Measurements from ENCODE around the gene PIGA.
"Not testable (repeated sequence)": the region's sequence is repeated elsewhere in the genome, so short reads cannot be mapped to it uniquely, and the experiment has no call there.

The PIGA gene

GRCh38 chrX:15319075-15319474 is 16.2 kb downstream of the PIGA start:
- DNase-seq: no peak

DNA sequence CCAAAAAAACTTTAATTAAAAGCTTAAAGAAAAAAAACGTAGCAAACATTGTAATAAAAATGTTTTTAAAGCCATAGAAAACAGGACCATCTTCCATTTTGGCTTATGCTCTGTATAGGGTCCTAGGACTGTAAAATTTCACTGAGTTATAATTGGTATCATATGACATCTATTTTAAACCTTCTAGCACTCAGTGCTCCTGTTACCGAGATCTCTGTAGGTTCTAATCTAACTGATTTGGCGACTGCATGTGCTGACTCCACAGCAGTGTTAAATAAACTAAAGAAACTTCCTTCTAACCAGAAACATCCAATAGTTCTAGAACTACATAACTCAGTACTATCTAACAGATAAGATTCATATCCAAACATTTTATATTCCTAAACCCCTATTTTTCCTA is 19.8 kb downstream of the PIGA start, which contains the start of gene ASB11:
TSS of gene ASB11 (minus strand) at position 132 of the 400 bp plus-strand sequence. CDS start at position 97, 35 bp downstream.
- no peak for DNase-seq

DNA sequence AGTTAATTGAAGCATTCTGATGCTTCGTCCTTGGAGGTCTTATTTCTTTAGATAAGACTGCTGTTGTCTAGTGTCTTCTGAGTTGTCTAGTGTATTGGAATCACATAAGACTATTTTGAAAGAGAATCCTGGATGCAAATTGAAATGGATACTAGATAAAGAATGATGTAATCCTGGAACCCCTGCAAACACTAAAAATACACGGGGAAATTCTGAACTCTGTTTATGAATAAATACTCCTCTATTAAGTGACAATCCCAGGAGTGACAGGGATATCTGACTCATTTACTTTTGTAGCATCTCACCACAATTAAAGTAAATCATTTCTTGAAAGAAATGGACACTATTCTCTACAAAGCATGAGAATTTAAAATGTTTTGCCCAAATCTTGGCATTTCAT is 20.9 kb downstream of the PIGA start:
- DNase-seq: no peak

- DNase-seq: no peak
These were observed 24.2 kb downstream of the PIGA start for GRCh38 chrX:15311119-15311518.

GRCh38 chrX:15310117-15310516 is 25.2 kb downstream of the PIGA start:
- peak; percentile 1 for DNase-seq

DNA sequence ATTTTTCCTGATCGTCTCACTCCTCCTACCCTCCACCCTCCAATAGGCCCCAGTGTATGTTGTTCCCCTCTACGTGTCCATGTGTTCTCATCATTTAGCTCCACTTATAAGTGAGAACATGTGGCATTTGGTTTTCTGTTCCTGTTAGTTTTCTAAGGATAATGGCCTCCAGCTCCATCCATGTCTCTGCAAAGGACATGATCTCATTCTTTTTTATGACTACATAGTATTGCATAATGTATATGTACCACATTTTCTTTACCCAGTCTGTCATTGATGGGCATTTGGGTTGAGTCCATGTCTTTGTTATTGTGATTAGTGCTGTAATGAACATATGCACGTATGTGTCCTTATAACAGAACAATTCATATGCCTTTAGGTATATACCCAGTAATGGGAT is 29.4 kb downstream of the PIGA start:
- not testable (repeated sequence) for DNase-seq

GRCh38 chrX:15301924-15302323 is 33.4 kb downstream of the PIGA start:
- DNase-seq: no peak

DNA sequence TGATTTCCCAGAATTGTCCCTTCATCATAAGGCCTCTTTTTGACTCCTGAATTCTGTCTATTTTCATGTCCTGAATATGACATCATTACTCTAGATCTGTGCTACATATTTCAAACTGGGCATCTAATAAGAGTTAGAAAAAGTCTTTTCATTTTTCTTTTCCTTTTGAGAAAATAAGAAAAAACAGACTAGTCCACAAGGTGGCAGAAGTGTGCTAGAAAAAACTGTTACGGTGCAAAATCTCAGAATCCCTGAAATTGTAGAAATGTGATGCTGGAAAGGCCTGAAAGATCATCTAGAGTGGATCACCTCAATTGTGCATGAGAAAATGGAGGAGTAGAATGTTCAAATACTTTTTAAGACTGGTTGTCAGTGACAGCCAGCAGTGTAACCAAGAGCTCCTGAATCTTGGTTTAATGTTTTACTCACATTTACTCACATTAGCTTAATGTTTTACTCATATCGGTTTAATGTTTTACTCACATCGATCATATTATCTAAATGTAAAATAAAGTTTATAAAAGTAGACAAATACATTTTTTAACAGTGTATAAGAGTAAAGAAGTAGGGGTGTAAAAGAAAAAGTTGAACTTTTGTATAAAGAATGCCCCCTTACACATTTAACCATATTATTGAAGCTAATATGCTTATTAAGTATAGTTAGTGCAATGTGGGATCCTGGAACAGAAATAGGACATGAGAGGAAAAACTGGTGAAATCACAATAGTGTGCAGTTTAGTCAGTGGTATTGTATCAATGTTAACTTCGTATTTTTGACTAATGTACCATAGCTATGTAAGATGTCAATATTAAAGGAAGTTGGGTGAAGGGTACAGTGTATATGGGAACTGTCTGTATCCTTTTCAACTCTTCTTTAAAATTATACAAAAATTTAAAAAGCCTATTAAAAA is 35.1 kb downstream of the PIGA start:
- DNase-seq: peak; percentile 12

GRCh38 chrX:15298780-15299179 is 36.5 kb downstream of the PIGA start:
- DNase-seq: no peak

DNA sequence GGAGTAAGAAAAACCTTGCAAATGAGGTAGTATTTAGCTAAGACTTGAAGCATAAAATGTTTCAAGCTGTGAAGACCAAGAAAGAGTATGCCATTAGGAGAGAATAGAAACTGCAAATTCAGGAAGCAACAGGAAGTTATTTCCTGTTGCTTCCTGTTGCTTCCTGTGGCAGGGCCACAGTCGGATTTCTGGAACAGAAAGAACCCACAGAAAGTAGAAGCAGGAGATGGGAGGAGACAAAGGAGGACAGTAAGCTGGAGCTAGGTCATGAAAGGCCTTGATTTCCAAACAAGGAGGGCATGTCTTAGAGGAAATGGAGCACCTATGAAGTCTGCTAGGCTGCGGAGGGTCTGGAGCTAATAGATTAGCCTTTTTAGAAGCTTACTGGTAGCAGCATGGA is 37.1 kb downstream of the PIGA start:
- DNase-seq: no peak

GRCh38 chrX:15293451-15293850 is 41.9 kb downstream of the PIGA start:
- no peak for DNase-seq

GRCh38 chrX:15292861-15293260 is 42.5 kb downstream of the PIGA start:
- no peak for DNase-seq

- no peak for DNase-seq
These were observed 57.7 kb downstream of the PIGA start for GRCh38 chrX:15277604-15278003.

DNA sequence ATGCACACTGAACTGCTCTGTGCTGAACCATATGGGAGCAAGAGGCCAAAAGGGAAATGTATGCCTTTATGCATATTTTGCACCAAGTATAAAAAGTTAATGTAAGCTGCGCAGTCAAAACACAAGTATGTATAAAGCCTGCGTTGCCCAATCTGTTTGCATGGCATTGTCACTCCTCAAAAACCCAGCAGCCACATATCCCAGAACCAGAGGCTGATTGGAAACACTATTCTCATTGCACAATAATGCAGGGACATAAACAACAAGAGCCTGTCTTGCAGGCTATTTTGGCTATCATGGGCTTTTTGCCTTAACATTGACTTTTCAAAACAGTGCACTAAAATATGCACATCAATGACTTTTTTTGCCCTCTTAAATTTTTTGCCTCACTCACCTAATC is 60.4 kb downstream of the PIGA start:
- no peak for DNase-seq

DNA sequence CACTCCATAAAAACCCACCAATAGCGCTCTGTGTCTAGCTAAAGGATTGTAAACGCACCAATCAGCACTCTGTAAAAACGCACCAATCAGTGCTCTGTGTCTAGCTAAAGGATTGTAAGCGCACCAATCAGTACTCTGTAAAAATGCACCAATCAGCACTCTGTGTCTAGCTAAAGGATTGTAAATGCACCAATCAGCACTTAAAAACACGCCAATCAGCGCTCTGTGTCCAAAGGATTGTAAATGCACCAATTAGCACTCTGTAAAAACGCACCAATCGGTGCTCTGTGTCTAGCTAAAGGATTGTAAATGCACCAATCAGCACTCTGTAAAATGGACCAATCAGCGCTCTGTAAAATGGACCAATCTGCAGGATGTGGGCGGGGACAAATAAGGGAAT is 62.0 kb downstream of the PIGA start:
- not testable (repeated sequence) for DNase-seq

GRCh38 chrX:15271757-15272156 is 63.6 kb downstream of the PIGA start:
- DNase-seq: no peak

- peak; percentile 15 for DNase-seq
These were observed 65.5 kb downstream of the PIGA start, which contains the start of gene ASB9 for GRCh38 chrX:15269618-15270521. Gene ASB9 (minus strand): TSS chrX:15270083. CDS start chrX:15269874, 209 bp downstream.

Data from NCI-H2171 (cell line).